GM21528 (cell line): ENCODE measurements around the gene RPP21.

Experiments
- ATAC-seq: cut with Tn5 transposase; IDR thresholded peaks from one replicate; pipeline ENCODE4 v1.9.1; 2021; ENCODE audit warnings: mild to moderate bottlenecking, moderate library complexity; ENCODE audit not compliant: unreplicated experiment, low FRiP score

RPP21 gene

DNA sequence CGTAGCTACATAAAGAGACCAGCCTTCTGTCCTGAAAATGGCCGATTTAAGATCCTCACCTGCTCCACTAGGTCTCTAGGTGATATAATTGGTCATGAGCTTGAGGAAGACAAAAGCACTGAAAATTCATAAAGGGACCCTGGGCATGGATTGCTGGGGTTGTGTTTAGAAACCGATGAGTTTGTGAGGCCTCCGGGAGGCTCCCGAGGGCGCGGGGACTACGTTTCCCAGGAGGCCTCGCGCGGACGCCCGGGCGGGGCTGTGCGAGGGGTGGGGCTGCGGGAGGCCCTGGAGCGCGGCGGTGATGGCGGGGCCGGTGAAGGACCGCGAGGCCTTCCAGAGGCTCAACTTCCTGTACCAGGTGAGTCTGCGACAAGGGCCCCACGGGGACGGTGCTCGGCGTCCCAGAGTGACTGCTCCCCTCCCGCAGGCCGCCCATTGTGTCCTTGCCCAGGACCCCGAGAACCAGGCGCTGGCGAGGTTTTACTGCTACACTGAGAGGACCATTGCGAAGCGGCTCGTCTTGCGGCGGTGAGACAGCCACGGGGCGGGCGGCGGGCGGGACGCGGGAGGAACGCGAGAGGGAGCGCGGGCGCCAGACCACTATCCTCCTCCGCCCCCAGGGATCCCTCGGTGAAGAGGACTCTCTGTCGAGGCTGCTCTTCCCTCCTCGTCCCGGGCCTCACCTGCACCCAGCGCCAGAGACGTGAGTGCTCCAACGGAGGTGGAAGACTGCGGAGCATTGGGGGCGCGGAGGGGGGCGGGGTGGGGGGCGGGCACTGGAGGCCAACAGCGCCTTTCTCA is at the start of gene RPP21:
Gene RPP21, plus strand, starts transcription at position 289 of the 804 bp plus-strand sequence. Its CDS starts 16 bp downstream, at position 305.
- ATAC-seq: peak; percentile 91

DNA sequence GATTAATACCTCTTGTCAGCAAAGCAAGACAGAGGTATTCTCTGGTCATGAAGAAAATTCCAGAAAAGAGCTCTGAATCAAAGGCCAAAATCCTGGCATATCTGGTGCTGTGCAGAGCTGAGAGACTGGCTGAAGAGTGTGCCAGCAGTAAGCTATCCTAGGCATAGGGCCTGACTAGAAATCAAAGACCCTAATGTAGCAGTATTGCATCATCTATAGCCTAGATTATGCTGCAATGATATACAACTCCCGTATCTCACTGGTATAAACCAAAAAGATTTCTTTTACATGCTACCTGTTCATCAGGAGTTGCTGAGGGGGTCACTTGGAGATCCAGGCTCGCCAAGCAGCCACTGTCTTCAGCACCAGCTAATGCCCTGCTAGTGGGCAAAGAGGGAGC is 49.1 kb upstream of the RPP21 start:
- no peak for ATAC-seq

DNA sequence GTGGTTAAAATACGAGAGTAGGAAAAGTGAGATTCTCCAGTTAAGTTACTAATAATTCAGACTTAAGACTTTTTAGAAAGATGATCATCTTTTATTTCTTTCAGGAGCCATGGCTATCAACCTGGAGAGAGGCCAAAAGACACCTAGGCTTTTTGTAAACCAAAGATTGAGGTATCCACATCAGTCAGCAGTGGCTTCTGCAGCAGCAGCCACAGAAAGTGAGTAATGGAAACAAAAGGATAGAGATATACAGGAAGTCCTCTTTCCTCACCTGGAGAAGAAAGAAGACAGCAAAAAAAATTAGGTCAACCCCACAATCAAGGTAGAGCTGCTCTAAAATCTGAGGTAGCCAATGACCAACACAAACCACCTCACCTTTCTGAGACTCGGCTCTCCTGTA is 41.0 kb upstream of the RPP21 start:
- no peak for ATAC-seq

DNA sequence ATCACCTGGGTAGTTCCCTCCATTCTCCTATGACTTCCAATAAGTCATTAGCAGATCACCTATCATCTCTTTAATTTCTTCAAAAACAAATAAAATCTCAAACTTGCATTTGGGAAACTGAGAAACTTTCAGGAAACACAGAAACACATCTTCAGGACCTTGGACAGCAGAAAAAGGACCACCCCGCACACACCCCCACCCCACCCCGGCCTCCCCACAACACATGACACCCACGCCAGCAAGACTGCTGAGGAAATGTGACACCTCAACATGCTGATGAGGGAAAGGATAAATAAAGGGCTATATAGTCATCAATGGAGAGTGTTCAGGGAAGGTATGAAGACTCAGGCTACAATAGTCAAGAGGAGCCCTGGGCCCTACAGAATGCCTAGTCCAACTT is 33.9 kb upstream of the RPP21 start:
- ATAC-seq: no peak

DNA sequence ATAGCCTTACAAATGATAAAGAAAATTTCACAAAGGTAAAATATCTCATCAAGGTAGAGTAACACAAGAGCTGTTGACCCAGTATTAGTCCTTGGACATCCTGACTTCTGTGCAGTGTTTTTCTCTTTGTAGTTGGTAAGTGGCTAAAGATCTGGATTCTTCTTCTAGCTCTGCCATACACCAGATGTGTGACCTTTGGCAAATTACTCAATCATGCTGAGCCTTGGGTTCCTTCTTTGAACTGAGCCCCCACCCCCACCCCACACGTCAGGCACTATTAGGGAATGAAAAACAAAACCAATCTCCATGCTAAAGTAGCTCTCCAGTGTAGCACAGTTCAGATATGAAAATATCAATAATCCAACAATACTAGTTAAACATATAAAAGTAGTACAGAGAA is 33.3 kb upstream of the RPP21 start:
- no peak for ATAC-seq

DNA sequence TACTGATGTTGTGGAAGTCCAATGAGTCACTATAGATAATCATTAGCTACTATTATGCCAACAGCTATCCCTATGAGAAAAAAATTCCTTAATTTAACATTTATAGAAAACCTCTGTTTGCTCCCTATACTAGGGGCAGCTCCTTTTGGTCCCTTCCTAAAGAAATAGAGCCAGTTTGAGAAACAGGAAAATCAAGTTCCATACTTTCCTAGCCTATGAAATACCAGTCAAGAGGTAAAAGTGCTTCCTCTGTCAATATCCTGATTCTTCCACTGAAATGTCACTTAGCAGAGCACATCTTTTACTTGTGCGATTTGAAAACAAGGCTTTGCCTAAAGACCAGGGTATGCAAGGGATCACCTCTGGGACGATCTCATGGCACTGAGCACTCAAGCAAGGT is 32.7 kb upstream of the RPP21 start:
- no peak for ATAC-seq

DNA sequence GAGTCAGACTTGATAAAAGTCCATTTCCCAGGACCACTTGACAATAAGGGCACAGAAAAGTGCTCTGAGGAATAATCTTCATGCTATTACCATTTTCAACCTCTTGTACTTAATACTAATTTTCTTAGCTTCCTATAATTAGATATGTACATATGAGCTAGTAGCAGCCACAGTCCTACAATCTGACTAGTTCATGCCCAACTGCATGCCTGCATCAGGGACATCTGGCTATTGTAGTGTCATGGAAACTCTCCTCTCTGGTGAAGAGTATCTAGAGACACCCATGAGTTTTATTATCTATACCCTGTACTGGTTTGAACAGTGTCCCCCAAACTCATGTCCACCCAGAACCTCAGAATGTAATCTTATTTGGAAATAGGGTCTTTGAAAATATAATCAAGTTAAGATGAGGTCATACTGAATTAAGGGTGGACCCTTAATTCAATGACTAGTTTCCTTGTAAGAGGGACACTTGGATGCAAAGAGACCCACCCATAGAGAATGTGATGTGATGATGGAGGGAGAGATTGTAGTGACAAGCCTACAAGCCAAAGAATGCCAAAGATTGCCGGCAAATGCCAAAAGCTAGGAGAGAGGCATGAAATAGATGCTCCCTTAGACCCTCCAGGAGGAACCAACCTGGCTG is 32.2 kb upstream of the RPP21 start:
- no peak for ATAC-seq

DNA sequence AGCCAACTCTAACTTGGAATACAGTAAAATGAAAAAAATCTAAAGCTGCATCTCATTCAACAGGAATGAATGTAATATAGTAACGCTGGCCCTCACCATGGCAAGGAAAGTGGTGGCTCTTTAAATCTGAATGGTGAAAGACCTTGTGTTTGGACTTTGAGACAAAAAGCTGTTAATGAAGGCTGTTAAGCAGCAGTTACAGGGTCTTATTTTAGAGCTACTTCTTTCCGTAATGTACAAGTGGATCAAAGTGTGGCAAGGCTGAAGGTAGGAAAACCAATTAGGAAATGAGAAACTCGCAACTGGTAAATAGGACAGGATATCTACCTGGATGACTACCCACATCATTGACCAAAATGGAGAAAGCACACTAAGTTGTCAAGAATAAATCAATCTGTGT is 29.8 kb upstream of the RPP21 start:
- no peak for ATAC-seq

DNA sequence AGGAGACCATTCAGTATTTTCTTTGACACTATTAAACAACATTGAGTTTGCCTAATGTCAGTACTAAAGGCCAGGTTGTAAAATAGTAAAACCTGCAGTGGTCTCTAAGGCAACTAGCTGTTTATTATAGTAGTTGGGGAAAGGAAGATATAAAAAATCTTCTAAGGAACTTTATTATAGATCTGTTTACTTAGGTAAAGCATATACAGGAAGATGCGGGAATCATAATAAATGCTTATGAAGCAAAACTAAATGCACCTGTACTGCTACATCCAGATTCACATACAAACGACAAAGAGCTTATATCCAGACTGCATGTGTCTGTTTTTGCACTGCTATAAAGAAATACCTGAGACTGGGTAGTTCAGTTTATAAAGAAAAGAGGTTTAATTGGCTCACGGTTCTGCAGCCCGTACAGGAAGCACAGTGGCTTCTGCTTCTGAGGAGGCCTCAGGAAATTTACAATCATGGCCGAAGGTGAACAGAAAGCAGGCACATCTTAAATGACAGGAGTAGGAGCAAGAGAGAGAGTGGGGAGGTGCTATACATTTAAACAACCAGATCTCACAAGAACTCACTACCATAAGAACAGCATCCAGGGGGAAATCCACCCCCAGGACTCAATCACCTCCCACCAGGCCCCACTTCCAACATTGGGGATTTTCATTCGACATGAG is 26.9 kb upstream of the RPP21 start:
- ATAC-seq: no peak

DNA sequence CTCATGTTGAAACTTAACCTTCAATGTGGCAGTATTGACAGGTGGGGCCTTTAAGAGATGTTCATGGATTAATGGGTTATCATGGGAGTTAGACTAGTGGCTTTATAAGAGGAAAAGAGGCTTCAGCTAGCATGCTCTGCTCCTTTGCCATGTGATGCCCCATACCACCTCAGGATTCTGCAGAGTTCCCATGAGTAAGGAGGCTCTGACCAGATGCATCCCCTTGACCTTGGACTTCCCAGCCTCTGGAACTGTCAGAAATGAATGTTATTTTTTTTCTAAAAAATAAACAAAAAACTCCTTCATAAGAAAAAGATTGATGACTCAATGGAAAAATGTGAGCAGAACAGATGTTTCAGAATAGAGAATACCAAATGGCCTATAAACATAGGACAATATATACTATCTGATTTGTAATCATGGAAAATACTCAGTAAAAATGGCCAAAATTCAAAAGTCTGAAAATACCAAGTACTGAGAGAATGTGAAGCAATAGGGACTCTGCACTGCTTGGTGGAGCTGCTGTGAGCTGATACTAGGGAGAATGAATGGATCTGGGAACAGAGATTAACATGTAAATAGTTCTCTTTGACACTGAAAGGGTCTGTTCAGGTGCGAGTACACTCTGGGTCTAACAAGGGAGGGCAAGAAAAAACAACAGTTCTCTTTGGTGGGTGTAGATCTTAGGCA is 25.7 kb upstream of the RPP21 start:
- no peak for ATAC-seq

DNA sequence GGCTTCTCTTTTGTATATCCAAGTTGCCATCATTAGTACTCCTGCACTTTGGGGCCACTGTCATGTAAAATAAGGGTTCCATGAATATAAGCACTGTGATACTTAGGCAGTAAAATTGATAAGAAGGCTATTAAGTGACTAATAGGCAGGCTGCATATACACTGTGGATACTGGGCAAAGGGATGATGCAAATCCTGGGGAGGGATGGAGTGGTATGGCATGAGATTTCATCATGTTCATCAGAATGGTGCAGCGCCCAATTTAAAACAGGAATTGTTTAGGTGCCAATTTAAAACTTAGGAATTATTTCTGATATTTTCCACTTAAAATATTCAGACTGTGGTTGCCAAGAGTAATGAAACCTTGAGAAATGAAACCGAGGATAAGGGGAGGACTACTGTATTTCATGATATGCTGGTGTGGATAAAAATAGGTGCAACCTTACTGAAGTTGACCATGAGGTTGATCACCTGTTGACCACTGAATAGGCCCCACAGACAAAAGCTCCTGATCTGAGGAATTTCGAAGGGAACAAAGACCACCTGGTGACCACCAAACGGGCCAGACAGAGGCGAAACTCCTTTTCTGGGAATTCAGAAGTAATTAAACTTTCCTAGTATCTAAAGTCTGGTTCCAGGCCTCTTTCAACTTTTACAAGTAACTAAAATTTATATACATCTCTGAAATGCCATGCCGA is 23.1 kb upstream of the RPP21 start:
- no peak for ATAC-seq

DNA sequence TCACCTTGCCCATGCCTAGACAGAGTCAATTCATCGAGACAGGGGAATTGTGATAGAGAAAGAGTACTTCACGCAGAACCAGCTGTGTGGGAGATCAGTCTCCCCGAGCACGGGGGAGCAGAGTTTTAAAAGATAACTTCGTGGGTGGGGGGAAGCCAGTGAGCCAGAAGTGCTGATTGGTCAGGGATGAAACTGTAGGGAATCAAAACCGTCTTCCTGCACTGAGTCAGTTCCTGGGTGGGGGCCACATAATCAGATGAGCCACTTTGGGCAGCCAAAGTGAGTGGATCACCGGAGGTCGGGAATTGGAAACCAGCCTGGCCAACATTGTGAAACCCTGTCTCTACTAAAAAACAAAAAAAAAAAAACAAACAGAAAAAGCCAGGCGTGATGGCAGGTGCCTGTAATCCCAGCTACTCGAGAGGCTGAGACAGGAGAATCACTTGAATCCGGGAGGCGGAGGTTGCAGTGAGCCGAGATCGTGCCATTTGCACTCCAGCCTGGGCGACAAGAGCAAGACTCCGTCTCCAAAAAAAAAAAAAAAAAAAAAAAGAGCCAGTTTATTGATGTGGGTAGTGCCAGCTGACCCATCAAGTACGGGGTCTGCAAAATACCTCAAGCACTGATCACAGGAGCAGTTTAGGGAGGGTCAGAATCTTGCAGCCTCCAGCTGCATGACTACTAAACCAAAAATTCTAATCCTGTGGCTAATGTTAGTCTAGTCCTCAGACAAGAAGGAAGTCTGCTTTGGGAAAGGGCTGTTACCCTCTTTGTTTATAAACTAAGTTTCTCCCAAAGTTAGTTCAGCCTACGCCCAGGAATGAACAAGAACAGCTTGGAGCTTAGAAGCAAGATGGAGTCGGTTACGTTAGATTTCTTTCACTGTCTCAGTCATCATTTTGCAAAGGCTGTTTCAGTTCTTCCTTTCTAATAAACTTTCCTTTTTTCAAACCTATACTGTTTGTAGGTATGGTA is 22.1 kb upstream of the RPP21 start:
- no peak for ATAC-seq

DNA sequence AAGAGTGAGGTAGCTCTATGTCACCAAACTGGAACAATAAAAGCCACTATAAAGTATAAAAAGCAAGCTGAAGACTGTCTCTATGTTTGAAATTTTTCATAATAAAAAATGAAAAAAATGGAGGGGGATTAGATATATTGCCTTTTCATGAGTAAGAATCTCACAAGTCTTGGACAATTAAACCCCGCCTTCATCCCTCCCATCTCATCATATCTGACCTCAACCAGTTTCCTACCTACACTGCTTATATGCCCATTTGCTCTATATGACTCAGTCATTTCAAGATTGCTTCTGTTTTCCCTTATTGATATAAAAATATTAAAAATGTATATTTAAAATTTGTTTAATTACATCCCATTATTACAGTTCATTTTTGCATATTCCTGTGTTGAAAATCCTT is 21.1 kb upstream of the RPP21 start:
- no peak for ATAC-seq

DNA sequence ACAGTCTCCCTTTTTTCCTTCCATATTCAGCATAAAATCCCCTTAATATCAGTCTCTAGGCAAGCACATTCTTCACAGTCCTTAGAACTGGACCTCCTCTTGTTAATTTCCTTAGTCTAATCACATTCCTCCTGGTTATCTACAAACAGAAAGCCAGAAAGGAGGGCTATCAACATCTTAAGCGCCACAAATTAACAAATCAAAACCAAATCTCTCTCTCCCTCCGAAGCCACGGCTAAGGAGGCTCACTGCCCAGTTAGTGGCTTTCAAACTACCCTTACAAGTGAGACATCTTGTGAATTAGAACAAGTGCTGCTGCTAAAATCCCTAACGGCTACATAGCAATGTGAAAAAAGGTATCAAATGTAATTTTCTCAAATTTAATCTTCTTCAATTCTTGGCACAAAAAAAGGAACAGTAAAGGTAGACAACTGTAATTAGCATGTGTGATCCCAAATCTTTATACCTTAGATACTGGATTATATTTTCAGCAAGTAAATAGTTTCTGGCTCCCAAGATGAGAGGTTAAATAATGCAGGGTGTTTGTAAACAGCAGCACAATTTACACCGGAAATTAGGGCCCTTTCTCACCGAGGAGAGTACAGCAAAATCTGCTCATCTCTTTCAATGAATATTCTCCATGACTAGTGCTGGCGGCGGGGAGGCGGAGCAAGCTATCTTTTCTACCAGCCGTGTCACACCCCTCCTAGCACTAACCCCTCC is 19.6 kb upstream of the RPP21 start:
- ATAC-seq: peak; percentile 33

DNA sequence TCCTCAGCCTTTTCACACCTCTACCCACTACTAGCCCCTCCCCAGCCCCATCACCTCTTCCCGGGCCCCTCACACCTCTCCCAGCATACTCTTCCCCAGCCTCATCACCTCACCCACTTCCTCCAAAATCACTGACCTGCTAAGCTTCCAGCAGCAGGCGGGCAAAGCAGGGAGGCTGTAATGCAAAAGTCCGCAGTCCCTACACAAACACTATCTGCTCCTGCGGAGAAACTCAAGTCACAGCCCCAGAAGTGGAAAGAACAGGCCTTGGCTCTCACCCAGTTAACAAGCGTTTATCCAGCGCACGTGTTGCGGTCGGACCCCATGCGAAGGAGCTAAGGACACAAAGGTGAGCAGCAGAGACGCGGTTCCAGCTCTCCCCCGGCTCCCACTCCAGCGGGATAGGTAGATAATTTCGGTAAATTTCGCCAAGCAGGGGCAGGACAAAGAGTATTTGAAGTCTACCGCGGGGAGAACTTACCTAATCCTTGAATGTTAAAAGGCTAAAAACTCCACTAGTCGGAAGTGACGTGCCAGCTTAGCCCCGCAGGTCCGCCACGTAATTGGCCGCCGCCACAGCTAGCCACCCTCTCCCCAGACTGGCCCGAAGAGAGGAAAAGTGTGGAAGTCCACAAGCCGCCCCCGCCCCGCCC is 19.0 kb upstream of the RPP21 start:
- ATAC-seq: peak; percentile 49

DNA sequence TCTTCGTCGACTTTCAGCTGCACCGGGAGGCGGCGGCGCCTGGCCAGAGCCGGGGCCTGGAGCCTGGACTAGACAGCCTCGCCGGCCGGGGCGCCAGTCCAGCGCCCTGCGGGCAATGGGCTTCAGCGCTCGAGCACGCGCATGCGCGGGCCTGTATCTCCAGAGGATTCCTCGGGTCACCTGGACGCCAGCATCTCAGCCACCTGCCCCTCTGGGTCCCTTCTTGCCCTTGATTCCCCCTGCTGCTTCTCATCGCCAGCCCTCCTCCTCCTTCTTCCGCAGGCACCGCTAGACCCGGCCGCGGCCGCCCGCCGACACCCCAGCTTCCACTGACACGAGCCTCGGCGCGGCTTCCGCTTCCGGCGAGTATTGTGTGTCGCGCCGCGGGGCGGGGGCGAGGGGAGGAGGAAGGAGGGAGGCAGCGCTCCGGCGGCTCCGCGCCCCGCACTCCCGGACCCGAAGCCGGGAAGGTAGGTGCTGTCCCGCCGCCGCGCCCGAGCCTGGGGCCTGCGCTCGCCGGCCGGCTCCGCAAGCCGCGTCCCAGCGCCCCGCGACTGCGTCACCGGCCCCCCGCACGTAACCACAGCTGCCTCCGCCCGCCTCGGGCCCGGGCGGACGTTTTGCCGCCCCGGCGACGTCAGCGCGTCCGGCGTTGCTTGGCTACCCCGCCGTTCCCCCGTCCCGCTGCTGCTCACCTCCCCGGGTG is 18.3 kb upstream of the RPP21 start, which contains the start of gene TRIM39:
Gene TRIM39, plus strand, starts transcription at position 402 of the 706 bp plus-strand sequence. CDS start 2,391 bp downstream, outside the sequence.
- peak; percentile 79 for ATAC-seq

DNA sequence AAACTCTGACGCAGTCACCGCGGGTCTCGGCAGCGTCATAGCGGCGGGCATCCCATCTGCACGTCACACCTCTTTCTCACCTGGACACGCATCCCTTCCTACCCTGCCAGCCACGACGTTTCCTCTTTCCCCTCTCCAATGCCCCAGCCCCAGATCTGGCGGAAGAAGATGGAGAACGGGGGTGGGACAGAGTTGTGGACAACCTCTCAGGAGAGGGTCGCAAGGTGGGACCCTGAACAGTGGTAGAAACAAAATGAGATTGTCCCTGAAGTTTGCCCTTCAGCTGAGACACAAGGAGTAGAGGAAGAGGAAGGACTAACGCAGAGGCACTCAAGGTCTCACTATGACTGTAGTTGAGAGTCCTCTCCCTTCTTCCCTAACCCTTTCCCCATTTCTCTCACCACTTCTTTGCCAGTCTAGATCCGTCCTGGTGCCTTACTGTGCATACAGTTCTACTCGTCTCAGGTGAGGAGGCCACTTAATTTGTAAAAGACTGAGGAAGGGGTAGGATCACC is 17.7 kb upstream of the RPP21 start:
- no peak for ATAC-seq
